BE2C (cell line): ENCODE measurements around the gene NOTCH2.

Experiments
- DNase-seq: peaks from one replicate; pipeline ENCODE4 v3.0.0-alpha.2; 2020
- H3K27me3 ChIP-seq: fragments of 250-450 bp; sonication (Bioruptor Pico); 2 replicates; pipeline ENCODE4 v1.5.1; 2020; ENCODE audit warnings: mild to moderate bottlenecking
- H3K36me3 ChIP-seq: fragments of 250-450 bp; sonication (Bioruptor Pico); 2 replicates; pipeline ENCODE4 v1.5.1; 2020; ENCODE audit warnings: mild to moderate bottlenecking
- H3K4me1 ChIP-seq: fragments of 250-450 bp; sonication (Bioruptor Pico); 2 replicates; pipeline ENCODE4 v1.5.1; 2020
- H3K4me3 ChIP-seq: 2 replicates; pipeline ENCODE4 v1.5.1; 2011; ENCODE audit warnings: low read depth, low read length
- H3K9me3 ChIP-seq: fragments of 250-450 bp; sonication (Bioruptor Pico); 2 replicates; pipeline ENCODE4 v1.5.1; 2020
- CTCF ChIP-seq: IDR thresholded peaks from 2 replicates; pipeline ENCODE4 v1.5.1; 2012; ENCODE audit warnings: mild to moderate bottlenecking, low read depth, low read length

The NOTCH2 gene

GRCh38 chr1:119935373-119935772 lies 134.1 kb downstream of the NOTCH2 start:
- Histone ChIP-seq H3K9me3 (no peaks in the 10 kb centered on the region), H3K4me1 (no peaks in the 10 kb centered on the region), H3K27me3 (0 out of 2 replicates have a peak, but pooled peaks cover 3% of the 10 kb centered on the region), H3K4me3 (no peak overlapping the region), H3K36me3 (no peaks in the 10 kb centered on the region)
- DNase-seq, result no peak
- TF ChIP-seq CTCF, result no peak

- no peaks in the 10 kb centered on the region for H3K36me3 ChIP-seq
- DNase-seq, result no peak
- no peak for TF ChIP-seq CTCF
These were observed 136.1 kb downstream of the NOTCH2 start for GRCh38 chr1:119933397-119933796.

GRCh38 chr1:119929643-119930315 lies 139.7 kb downstream of the NOTCH2 start:
- Histone ChIP-seq H3K4me3 (no peak overlapping the region), H3K27me3 (no peaks in the 10 kb centered on the region; the same call in 1 of the 2 replicates), H3K9me3 (no peaks in the 10 kb centered on the region), H3K36me3 (no peaks in the 10 kb centered on the region), H3K4me1 (no peaks in the 10 kb centered on the region)
- TF ChIP-seq CTCF, result no peak
- DNase-seq, result no peak

More at GRCh38 chr1:119933397-119933796, 136.1 kb downstream of the NOTCH2 start:
- no peaks in the 10 kb centered on the region for H3K4me1 ChIP-seq
- H3K27me3 ChIP-seq, result 0 out of 2 replicates have a peak, but pooled peaks cover 3% of the 10 kb centered on the region
- H3K9me3 ChIP-seq, result no peaks in the 10 kb centered on the region
- no peak overlapping the region for H3K4me3 ChIP-seq

- H3K9me3 ChIP-seq, result no peaks in the 10 kb centered on the region
- H3K4me1 ChIP-seq, result no peaks in the 10 kb centered on the region
- TF ChIP-seq CTCF, result no peak
- no peak for DNase-seq
- no peak overlapping the region for H3K4me3 ChIP-seq
- peaks cover 8% of the 10 kb centered on the region; the same call in 1 of the 2 replicates for H3K27me3 ChIP-seq
- no peaks in the 10 kb centered on the region for H3K36me3 ChIP-seq
These were observed 142.9 kb downstream of the NOTCH2 start for GRCh38 chr1:119926553-119926952.

GRCh38 chr1:119924948-119925898 lies 144.2 kb downstream of the NOTCH2 start:
- no peak for TF ChIP-seq CTCF
- no peaks in the 10 kb centered on the region for H3K4me1 ChIP-seq
- H3K36me3 ChIP-seq, result no peaks in the 10 kb centered on the region
- H3K27me3 ChIP-seq, result peaks cover 8% of the 10 kb centered on the region; the same call in 1 of the 2 replicates
- H3K9me3 ChIP-seq, result no peaks in the 10 kb centered on the region
- no peak for DNase-seq
- no peak overlapping the region for H3K4me3 ChIP-seq
